Dermis microvascular lymphatic vessel endothelial cell (primary cell): Measurements from ENCODE around the gene OR56B1. TPM values are rescaled to one million over a fixed set of nuclear protein-coding genes. Genes with fewer than 3 reads are reported as not detected.
"Not testable (repeated sequence)": the region's sequence is repeated elsewhere in the genome, so short reads cannot be mapped to it uniquely, and the experiment has no call there.

ENCODE experiments used
- DNase-seq, 2 donors: peaks; one replicate each; pipeline versions ENCODE4 v3.0.0 to v3.0.0-alpha.2; 2010; ENCODE audit warnings: low read depth in 2 of 2
- total RNA-seq: library from RNA; depleted of rRNA; stranded (reverse); fragments of >200 nt; gene quantifications from 2 replicates; pipeline ENCODE4 v1.2.1, GENCODE V29; 2014

OR56B1 gene, protein sequence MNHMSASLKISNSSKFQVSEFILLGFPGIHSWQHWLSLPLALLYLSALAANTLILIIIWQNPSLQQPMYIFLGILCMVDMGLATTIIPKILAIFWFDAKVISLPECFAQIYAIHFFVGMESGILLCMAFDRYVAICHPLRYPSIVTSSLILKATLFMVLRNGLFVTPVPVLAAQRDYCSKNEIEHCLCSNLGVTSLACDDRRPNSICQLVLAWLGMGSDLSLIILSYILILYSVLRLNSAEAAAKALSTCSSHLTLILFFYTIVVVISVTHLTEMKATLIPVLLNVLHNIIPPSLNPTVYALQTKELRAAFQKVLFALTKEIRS
- total RNA-seq: not detected in 2 replicates

DNA sequence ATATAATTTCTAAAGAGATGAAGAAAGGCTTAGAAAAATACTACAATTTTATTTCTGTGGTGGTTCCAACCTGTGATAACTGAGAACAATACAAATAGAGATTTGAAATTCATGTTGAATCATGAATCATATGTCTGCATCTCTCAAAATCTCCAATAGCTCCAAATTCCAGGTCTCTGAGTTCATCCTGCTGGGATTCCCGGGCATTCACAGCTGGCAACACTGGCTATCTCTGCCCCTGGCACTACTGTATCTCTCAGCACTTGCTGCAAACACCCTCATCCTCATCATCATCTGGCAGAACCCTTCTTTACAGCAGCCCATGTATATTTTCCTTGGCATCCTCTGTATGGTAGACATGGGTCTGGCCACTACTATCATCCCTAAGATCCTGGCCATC is at the start of gene OR56B1:
OR56B1 (plus strand) TSS at position 53 of the 400 bp plus-strand sequence; CDS start at position 122, 69 bp downstream.
- DNase-seq: no peak

DNA sequence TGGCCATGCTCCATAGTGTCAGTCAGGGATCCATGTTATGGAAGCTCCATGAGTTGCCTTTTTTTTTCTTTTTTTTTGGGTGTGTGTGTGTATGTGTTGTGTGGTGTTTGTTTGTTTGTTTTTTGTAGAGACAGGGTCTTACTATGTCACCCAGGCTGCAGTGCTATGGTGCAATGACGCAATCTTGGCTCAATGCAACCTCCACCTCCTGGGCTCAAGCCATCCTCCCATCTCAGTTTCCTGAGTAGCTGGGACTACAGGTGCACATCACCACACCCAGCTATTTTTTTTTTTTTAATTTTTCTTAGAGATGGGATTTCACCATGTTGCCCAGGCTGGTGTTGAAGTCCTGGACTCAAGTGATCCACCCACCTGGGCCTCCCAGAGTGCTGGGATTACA is 47.8 kb upstream of the OR56B1 start:
- DNase-seq: no peak

DNA sequence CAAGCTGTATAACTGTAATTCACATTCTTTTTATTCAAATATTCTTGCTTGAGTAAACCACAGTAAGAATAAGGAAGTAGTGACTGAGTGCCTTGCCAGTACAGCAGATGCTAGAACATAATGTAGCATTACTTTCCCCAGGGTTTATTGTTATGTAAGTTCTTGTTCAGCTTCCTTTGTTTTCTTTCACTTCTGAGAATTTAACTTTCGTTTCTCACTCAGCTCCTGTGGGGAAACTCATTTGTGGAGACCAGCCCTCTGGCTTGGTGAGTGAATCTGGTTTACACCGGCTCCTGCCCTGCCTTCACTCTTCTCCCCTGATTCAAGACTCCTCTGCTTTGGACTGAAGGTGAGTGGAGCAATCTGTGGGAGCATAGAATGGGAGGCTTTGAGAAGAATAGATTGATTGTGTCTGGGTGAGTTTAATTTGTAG is 46.7 kb upstream of the OR56B1 start, which contains the start of gene TRIM22:
TRIM22 (plus strand) TSS at position 240 of the 433 bp plus-strand sequence. CDS start 6,443 bp downstream, outside the sequence.
- DNase-seq: peak; percentile 10 to 66

DNA sequence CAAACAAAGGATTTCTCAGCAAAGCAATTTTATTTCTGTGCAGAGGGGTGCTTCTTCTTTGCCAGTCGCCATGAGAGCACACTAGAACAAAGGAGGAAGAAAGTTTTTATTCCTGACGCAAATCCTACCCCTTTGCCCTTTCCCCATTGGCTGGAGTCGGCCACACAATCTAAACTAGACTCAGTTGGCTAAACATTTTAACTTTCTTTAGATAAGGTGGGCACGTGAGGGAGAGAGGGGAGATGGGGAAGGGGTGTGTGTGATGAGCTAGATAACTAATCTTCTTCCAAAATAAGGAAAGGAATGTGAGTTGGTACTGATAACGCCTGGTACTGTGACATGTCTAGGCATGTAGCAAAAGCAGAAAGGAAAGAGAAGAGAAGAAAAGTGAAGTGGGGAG is 46.0 kb upstream of the OR56B1 start:
- DNase-seq: peak in 1 of 2 donors; percentile 31

DNA sequence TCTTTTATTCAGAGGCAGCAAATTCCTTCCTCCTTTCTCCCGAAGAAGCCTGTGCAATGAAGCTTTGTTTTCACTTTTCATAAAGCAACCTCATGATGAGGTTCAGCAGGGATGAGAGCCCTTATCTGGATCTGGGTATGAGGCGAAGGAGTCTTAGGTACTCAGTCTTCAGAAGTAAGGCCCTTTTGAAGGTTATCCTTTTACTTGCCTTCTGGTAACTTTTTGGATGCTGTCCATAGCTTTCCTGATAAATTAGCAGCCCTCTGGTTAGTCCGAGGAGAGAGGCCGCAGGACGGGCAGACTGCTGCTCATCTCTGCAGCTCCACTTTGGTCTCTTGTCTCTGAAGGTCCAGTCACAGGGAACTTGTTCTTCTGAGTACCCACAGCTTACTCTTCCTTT is 45.5 kb upstream of the OR56B1 start:
- DNase-seq: peak in 1 of 2 donors; percentile 3

DNA sequence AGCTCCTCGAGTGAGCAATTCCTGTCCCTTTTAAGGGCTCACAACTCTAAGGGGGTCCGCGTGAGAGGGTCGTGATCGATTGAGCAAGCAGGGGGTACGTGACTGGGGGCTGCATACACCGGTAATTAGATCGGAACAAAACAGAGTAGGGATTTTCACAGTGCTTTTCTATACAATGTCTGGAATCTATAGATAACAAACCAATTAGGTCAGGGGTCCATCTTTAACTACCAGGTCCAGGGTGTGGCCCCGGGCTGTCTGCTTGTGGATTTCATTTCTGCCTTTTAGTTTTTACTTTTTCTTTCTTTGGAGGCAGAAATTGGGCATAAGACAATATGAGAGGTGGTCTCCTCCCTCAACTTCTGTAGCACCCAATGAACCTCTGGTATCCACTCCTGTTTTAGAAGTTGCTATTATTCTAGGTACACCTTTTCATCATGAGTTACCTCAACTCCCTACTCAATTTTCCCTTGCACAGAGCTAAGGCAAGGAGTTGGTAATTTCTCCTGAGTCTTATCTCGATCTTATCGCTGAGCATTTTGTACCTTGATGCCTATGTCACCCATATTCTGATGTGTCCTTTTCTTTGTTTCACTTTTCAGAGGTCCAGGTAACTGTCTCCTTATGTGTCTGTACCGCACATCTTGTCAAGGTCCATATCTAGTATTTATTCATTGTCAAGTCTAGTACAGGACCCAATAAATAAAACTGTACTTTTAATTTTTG is 44.8 kb upstream of the OR56B1 start:
- not testable (repeated sequence) for DNase-seq

DNA sequence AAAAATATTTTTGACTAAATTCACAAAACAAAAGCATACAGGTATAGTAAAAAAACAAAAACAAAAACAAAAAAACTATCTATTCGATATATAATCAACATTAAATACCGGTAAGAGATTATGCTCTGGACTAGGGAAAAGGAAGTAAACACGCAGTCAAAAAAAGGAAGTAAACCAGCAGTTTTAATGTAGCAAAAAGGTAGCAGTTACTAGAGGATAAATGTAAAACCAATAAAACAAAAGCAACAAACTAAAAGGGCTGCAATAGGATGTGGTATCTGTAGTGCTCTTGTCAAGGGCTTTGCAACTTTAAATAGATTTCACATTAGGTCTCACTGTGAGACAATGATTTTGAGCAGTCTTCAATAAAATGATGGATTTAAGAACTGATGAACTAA is 44.3 kb upstream of the OR56B1 start:
- no peak for DNase-seq

DNA sequence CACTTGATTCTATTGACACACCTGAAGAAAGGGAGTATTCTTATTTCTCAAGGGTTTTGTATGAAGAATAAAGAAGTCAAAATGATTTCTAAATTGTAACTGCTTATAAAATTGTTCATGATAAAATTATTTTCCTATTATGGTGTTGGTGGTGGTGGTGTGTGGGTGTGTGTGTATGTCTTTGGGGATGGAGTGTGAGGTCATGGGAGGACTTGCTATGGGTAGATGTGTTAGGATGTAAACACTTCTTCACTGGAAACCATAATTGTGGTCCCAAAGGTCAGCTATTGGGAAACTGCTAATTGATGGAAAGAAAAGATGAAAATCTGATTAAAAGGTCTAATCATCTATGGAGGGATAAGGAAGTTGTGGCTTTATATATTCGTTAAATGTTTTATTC is 41.6 kb upstream of the OR56B1 start:
- DNase-seq: no peak

DNA sequence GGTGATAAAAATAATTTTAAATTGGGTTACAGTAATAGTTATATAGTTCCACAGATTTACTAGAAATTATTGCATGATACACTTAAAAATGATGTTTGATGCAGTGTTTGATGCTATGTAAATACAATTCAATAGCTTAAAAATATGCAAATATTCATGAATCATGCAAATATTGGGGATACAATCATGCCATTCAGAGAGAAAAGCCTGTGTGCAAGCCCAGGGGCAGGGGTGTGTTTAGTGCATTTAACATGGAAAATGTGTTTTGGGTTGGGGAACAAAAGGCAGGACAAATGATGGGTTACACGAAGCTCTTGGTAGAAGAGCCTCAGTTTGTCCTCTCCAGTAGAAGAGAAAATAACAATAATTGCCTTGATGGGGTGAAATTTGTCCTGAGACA is 40.7 kb upstream of the OR56B1 start:
- DNase-seq: no peak

DNA sequence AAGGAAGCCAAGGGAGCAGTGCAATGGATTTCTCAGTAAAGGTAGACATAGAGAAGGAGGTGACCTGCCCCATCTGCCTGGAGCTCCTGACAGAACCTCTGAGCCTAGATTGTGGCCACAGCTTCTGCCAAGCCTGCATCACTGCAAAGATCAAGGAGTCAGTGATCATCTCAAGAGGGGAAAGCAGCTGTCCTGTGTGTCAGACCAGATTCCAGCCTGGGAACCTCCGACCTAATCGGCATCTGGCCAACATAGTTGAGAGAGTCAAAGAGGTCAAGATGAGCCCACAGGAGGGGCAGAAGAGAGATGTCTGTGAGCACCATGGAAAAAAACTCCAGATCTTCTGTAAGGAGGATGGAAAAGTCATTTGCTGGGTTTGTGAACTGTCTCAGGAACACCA is 40.0 kb upstream of the OR56B1 start:
- DNase-seq: no peak

DNA sequence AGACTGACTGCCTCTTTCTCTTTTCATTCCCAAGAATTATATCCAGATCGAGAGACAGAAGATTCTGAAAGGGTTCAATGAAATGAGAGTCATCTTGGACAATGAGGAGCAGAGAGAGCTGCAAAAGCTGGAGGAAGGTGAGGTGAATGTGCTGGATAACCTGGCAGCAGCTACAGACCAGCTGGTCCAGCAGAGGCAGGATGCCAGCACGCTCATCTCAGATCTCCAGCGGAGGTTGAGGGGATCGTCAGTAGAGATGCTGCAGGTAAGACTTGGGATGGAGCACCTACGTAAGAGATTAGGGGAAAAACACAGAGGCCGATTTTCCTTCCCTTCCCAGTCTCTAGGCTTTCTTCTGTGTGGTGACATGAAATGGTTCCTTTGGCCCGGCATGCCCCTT is 38.0 kb upstream of the OR56B1 start:
- DNase-seq: no peak

DNA sequence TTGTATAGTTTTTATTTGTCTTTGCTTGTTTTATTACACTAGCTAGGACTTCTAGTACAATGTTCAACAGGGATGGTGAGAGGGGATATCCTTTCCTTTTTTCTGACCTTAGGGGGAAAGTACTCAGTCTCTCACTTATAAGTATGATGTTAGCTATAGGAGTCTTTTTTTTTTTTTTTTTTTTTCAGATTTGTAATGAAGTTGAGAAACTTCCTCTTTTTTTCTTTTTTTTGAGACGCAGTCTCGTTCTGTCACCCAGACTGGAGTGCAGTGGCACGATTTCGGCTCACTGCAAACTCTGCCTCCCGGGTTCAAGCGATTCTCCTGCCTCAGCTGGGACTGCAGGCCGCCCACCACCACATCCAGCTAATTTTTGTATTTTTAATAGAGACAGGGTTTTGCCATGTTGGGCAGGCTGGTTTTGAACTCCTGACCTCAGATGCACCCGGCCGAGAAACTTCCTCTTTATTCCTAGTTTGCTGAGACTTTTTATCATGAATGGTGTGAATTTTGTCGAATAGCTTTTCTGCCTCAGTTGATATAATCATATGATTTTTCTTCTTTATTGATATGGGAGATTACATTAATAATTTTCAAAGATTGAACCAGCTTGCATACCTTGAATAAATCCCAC is 35.7 kb upstream of the OR56B1 start:
- no peak for DNase-seq

DNA sequence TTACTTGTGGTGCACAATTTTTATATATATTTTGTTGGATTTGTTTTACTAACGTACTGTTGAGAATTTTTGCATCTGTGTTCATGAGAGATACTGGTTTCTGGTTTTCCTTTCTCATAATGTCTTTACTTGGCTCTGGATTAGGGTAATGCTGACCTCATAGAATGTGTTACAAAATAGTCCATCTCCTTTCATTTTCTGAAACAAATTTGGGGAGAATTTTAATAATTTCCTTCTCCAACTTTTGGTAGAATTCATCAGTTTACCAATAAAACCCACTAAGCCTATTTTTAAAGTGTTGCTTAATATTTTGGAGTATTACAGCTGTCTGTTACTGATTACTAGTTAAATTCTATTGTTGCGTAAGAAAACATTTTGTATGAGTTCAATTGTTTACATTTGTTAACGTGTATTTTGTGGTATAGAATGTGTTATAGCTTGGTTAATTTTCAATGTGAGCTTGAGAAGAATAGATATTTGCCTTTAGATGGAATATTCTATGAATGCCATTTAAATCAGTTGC is 35.1 kb upstream of the OR56B1 start:
- no peak for DNase-seq

DNA sequence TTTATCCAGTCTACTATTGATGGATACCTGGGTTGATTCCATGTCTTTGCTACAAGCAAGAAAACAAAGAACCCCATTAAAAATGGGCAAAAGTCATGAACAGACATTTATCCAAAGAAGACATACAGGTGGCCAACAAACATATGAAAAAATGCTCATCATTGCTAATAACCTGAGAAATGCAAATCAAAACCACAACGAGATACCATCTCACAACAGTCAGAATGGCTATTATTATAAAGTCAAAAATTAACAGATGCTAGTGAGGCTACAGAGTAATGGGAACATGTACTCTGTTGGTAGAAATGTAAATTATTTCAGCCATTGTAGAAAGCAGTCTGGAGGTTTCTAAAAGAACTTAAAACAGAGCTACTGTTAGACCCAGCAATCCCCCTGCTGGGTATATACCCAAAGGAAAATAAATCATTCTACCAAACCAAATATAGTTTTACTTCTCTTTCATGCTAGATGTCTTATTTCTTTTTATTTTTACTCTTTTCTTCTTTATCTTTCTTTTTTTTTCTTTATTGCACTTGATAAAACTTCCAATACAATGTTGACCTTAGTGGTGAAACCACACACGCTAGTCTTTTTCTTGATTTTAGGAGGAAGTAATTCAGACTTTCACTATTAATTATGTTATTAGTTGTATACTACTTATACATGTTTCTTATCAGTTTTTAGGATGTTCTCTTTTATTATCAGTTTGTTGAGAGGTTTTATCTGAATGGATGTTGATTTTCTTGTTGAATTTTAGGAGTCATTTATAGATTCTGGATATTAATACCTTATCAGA is 32.3 kb upstream of the OR56B1 start:
- no peak for DNase-seq

DNA sequence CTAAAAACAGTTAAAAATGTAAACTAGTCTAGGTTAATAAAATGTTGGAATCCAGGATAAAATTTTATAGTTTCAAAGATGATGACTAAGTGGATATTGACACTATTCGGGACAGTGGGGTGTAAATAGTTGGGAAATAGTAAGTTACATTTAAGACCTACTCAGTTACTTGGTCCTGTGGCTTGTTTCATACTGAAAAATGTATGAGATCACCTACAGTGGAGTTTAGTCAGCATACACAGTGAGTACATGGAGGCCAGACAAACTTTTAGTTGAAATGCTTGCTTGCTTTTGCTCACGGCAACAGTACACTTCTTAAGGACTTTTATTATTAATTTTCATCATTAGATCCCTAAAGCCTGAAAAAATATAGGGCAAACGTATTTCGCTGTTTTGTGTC is 30.6 kb upstream of the OR56B1 start:
- DNase-seq: no peak

DNA sequence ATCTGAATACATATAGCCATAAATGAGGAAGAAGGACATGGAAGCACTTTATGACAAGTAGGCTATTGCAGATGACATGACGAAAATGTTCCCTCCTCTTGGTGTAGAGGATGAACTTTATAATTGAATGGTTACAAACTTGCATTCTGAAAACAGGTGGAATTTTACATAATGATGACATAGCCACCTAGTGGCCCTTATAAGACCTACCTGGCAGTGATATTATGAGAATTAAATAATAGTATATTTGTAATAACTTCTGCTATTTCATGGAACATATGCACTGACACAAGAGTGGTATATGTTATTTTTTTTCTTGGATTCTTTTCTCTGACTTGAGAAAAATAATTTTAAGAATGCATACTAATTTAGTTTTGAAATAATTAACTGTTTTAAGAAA is 23.7 kb upstream of the OR56B1 start:
- DNase-seq: peak; percentile 11 to 35

DNA sequence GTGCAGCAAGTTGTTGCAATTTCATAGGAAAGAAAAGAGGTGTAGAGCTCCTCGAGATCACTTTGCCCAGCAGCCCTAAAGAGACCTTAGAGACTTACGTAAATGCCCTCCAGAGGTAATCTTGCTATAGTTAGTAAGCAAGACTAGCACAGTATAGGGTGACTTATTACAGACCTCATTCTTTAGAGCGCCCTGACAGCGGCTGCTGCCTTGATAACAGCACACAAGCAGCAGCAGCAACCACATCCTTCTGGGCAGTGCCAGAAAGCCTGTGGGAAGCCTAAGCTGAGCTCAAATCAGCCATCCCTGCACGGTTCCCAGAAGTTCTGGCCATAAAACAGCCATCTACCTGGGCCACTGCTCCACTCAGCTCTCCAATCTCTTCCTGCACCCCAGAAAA is 22.6 kb upstream of the OR56B1 start:
- DNase-seq: no peak

DNA sequence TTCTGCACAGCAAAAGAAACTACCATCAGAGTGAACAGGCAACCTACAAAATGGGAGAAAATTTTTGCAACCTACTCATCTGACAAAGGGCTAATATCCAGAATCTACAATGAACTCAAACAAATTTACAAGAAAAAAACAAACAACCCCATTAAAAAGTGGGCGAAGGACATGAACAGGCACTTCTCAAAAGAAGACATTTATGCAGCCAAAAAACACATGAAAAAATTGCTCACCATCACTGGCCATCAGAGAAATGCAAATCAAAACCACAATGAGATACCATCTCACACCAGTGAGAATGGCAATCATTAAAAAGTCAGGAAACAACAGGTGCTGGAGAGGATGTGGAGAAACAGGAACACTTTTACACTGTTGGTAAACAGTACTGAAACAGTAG is 19.7 kb upstream of the OR56B1 start:
- not testable (repeated sequence) for DNase-seq

DNA sequence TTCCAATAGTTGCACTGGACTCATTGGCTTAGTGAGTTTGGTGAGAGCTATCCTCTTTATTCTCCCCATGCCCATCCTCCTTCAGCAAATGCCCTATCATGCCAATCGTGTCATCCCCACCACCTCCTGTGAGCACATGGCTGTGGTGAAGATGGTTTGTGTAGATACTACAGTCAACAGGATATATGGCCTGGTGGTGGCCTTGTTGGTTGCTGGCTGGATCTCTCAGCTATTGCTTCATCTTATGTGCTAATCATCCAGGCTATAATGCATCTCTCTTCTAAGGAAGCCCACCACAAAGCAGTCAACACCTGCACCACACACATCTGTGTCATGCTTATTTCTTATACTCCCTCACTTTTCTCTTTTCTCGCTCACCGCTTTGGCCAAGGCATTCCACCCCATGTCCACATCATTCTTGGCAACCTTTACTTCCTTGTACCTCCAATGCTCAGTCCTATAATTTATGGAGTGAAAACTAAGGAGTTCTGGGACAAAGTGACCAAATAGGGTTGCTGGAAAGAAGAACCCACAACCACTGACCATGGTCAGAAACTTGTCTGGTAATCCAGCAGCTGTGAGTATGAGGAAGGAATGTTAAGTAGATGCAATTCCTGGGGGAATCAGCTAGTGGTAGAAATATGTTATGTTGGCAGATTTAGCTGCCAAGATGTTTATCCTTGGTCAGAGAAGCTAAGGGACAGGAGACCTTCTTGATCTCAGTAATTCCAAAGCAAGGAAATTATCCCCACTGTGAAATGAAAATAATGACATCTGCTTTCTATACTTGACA is 16.3 kb upstream of the OR56B1 start:
- DNase-seq: no peak

DNA sequence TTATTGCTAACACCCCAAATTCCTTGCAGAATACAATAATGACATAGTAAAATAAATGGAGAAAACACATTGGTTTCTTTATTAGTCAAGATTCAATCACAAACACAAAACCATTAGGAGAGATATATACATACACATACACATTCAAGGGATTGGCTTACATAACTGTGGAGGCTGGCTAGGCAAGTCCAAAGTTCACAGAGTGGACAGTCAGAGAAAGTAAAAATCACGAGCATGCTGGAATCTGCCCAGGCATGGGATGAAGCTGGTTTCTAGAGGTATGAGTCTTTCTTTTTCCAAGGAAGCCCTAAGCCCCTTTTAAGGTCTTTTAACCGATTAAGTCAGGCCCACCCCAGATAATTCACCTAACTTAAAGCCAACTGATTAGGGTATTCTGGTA is 13.6 kb upstream of the OR56B1 start:
- DNase-seq: no peak

DNA sequence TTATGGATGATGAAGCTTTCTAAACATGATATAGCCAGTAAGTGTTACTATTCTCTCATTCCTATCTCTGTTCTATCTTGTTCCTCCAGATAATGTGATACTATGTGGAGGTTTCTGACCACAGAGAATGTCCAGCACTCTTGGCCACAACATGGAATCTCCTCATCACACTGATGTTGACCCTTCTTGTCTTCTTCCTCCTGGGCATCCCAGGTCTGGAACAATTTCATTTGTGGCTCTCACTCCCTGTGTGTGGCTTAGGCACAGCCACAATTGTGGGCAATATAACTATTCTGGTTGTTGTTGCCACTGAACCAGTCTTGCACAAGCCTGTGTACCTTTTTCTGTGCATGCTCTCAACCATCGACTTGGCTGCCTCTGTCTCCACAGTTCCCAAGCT is 9.9 kb upstream of the OR56B1 start:
- no peak for DNase-seq
